DMS53 treated with DMSO at 0.1 percent for 48 hours (cell line): ENCODE data around the gene TNN.

Experiments used
- DNase-seq: peaks from one replicate; lab custom pipeline; 2025; ENCODE audit not compliant: unreplicated experiment; lab: John Stamatoyannopoulos, UW

Gene TNN

DNA sequence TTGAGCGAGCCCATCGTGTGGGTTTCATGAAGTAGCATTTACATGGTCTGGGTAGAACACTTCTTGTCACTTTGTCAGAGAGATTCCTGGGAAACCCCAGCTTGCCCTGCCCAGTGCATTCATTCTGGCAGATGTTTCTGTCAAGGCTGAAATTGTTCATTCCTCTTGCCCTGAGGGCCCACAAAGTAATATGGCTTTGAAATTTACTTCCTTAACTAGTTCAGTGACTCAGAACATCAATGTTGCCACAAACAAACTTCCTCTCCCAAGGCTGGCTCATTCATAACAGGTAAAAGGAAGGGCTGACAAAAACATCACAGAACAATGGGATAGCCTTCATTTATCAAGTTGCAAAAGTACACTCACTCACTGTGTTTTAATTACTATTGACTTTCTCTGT, 129.9 kb downstream of the TNN start:
- DNase-seq = no peak
